GM18508 (cell line): ENCODE data around the gene LRIG3.

Experiments used
- ATAC-seq: cut with Tn5 transposase; IDR thresholded peaks from one replicate; pipeline ENCODE4 v1.9.1; 2021; ENCODE audit warnings: moderate number of reproducible peaks; ENCODE audit not compliant: insufficient read depth, unreplicated experiment

LRIG3 gene

GRCh38 chr12:58932806-58933681, 12.7 kb upstream of the LRIG3 start:
- no peak for ATAC-seq

- no peak for ATAC-seq
Measured at GRCh38 chr12:58931518-58931917, 11.2 kb upstream of the LRIG3 start.

- ATAC-seq, result no peak
Measured at GRCh38 chr12:58930770-58931324, 10.5 kb upstream of the LRIG3 start.

GRCh38 chr12:58927120-58927519, 6.8 kb upstream of the LRIG3 start:
- no peak for ATAC-seq

- no peak for ATAC-seq
Measured at GRCh38 chr12:58926586-58926985, 6.3 kb upstream of the LRIG3 start.

- no peak for ATAC-seq
Measured at GRCh38 chr12:58925751-58926150, 5.4 kb upstream of the LRIG3 start.

- ATAC-seq, result no peak
Measured at GRCh38 chr12:58925111-58925611, 4.9 kb upstream of the LRIG3 start.

GRCh38 chr12:58924652-58925051, 4.3 kb upstream of the LRIG3 start:
- no peak for ATAC-seq

- ATAC-seq, result no peak
Measured at GRCh38 chr12:58923781-58924180, 3.5 kb upstream of the LRIG3 start.

GRCh38 chr12:58922849-58923248, 2.5 kb upstream of the LRIG3 start:
- ATAC-seq, result no peak

- ATAC-seq, result no peak
Measured at GRCh38 chr12:58920961-58921861, 907 bp upstream of the LRIG3 start.

GRCh38 chr12:58919231-58920101, 838 bp downstream of the LRIG3 start:
- no peak for ATAC-seq

GRCh38 chr12:58918469-58918844, 1.8 kb downstream of the LRIG3 start:
- no peak for ATAC-seq

GRCh38 chr12:58917699-58918468, 2.4 kb downstream of the LRIG3 start:
- no peak for ATAC-seq

- no peak for ATAC-seq
Measured at GRCh38 chr12:58916921-58917511, 3.3 kb downstream of the LRIG3 start.

- no peak for ATAC-seq
Measured at GRCh38 chr12:58916161-58916621, 4.1 kb downstream of the LRIG3 start.

- ATAC-seq, result no peak
Measured at GRCh38 chr12:58915634-58916033, 4.7 kb downstream of the LRIG3 start.

- no peak for ATAC-seq
Measured at GRCh38 chr12:58915037-58915436, 5.3 kb downstream of the LRIG3 start.

- no peak for ATAC-seq
Measured at GRCh38 chr12:58914457-58914856, 5.8 kb downstream of the LRIG3 start.
